ENCODE data around the gene GYS2. TPM values are rescaled to one million over a fixed set of nuclear protein-coding genes. Genes with fewer than 3 reads are reported as not detected.

GYS2 gene
- total and polyA plus RNA-seq, 2 of the 4 experiments (the other 2 are of a cell fraction): not detected

GRCh38 chr12:21647179-21647578 is 42.5 kb upstream of the GYS2 start:
- Histone ChIP-seq H2BK20ac (ENCODE audit: low read depth, low read length) (no peak overlapping the region), H2AK9ac (replicated peaks; ENCODE audit: low read depth, low read length, poor library complexity) (no peak overlapping the region), H3K27me3 (ENCODE audit: control insufficient read depth, insufficient read depth, low read length) (no peaks in the 10 kb centered on the region), H3K79me1 (ENCODE audit: low read depth in 1 of 2, low read length in 2 of 2) (peaks cover 29 to 35% of the 10 kb centered on the region in 2 experiments), H3K4me1 (ENCODE audit: control insufficient read depth, insufficient read depth, low read length) (peaks cover 1% of the 10 kb centered on the region), H3K27ac (ENCODE audit: insufficient read depth, low read length) (no peak overlapping the region), H4K91ac (ENCODE audit: insufficient read depth, low read depth, low read length) (no peak overlapping the region), H3K14ac (replicated peaks; ENCODE audit: low read depth, low read length) (no peak overlapping the region), H3K4me3 (ENCODE audit: insufficient read depth, low read depth, low read length) (no peak overlapping the region), H3K56ac (ENCODE audit: extremely low read depth, insufficient read depth, low read length) (no peak overlapping the region), H3K9me3 (ENCODE audit: control insufficient read depth, insufficient read depth, low read length) (no peaks in the 10 kb centered on the region), H4K20me1 (ENCODE audit: insufficient read depth, low read length) (no peaks in the 10 kb centered on the region), H3K18ac (ENCODE audit: low read depth, low read length) (no peak overlapping the region), H2AK5ac (ENCODE audit: low read depth, low read length) (no peak overlapping the region), H2BK15ac (ENCODE audit: low read depth, low read length) (no peak overlapping the region), H2BK120ac (ENCODE audit: low read depth, low read length) (no peak overlapping the region), H4K8ac (ENCODE audit: low read depth in 2 of 2, low read length in 2 of 2) (no peak overlapping the region), H3K23ac (ENCODE audit: low read depth, low read length) (peak overlapping the region; percentile 20; the same call in 1 of the 2 replicates), H3K36me3 (ENCODE audit: control insufficient read depth, insufficient read depth, low read length) (peaks cover 47% of the 10 kb centered on the region), H3K4me2 (ENCODE audit: low read depth, low read length) (no peak overlapping the region), H4K5ac (ENCODE audit: low read depth, low read length) (no peak overlapping the region), H3K4ac (ENCODE audit: low read depth, low read length) (no peak overlapping the region), H2BK5ac (ENCODE audit: low read depth, low read length, poor library complexity, severe bottlenecking) (no peak overlapping the region), H3K9me1 (ENCODE audit: insufficient read depth, low read length) (0 out of 2 replicates have a peak, but pooled peaks cover 3% of the 10 kb centered on the region), H3K9ac (ENCODE audit: low read depth, low read length) (no peak overlapping the region), H2AFZ (replicated peaks; ENCODE audit: low read length, poor library complexity) (no peak overlapping the region)
- TF ChIP-seq CHD1 (IDR thresholded peaks at IDR 0.05; ENCODE audit: low read depth, low read length): no peak
- no peak for TF ChIP-seq POLR2A (IDR thresholded peaks at IDR 0.05; ENCODE audit: low read depth, low read length)
- TF ChIP-seq RAD21 (IDR thresholded peaks at IDR 0.05; ENCODE audit: low read length): no peak
- TF ChIP-seq SMC3 (IDR thresholded peaks at IDR 0.05; ENCODE audit: low read depth, low read length): no peak
- TF ChIP-seq ELK1 (IDR thresholded peaks at IDR 0.05; ENCODE audit: borderline replicate concordance, low read depth, low read length): no peak
- no peak for TF ChIP-seq NFE2L2 (IDR thresholded peaks at IDR 0.05; ENCODE audit: low read depth, low read length)
- TF ChIP-seq MAZ (IDR thresholded peaks at IDR 0.05; ENCODE audit: borderline replicate concordance, low read depth, low read length): no peak
- no peak for TF ChIP-seq RCOR1 (IDR thresholded peaks at IDR 0.05; ENCODE audit: insufficient replicate concordance, low read length)
- no peak for TF ChIP-seq RFX5 (IDR thresholded peaks at IDR 0.05; ENCODE audit: low read depth, low read length)
- TF ChIP-seq USF2 (IDR thresholded peaks at IDR 0.05; ENCODE audit: low read depth, low read length): no peak
- no peak for TF ChIP-seq MAFK (IDR thresholded peaks at IDR 0.05; ENCODE audit: low read depth, low read length)
- TF ChIP-seq FOS (IDR thresholded peaks at IDR 0.05; ENCODE audit: low read depth, low read length): no peak
- TF ChIP-seq CEBPB (IDR thresholded peaks at IDR 0.05; ENCODE audit: low read depth, low read length): no peak
- TF ChIP-seq BHLHE40 (IDR thresholded peaks at IDR 0.05; ENCODE audit: low read depth, low read length): no peak
- TF ChIP-seq MXI1 (IDR thresholded peaks at IDR 0.05; ENCODE audit: borderline replicate concordance, low read depth, low read length): no peak
- DNase-seq (no peak), ATAC-seq (ENCODE audit: low read depth) (no peak)
- BruUV-seq (replicated peaks): no TSS peak
- POLR2A ChIA-PET (ENCODE audit: unreplicated experiment): no interaction called here
- dilution Hi-C loops (cut with HindIII; ENCODE audit: low sequenced_read_pairs, unreplicated experiment): no loop called here
- intact Hi-C loops (cut with micrococcal nuclease): no loop called here
- in situ Hi-C loops (cut with MboI; ENCODE audit: low sequenced_read_pairs): loop anchor here (10.0 kb wide), 1 partner anchor 142 kb away; the partner anchor contains the start of genes GOLT1B and RECQL
- CTCF ChIA-PET: no interaction called here

Data from IMR-90 (cell line).